Muscle of back (tissue), 11 donors: Measurements from ENCODE around the gene WNT9A. TPM values are rescaled to one million over a fixed set of nuclear protein-coding genes. Genes with fewer than 3 reads are reported as not detected.

Experiments used
- DNase-seq, 3 donors: peaks; one replicate each; pipeline versions ENCODE4 v3.0.0 to v3.0.0-alpha.2; 2013
- polyA plus RNA-seq, 10 donors: library from polyadenylated mRNA; unstranded; fragments of 120-200 nt; gene quantifications; one replicate each; pipeline ENCODE4 v1.2.1, GENCODE V29; 2013; ENCODE audit not compliant: insufficient read length in 10 of 10

The WNT9A gene
- polyA plus RNA-seq, 10 donors: 4.1 to 9.4 (median 7.2) TPM

- no peak for DNase-seq
Measured at GRCh38 chr1:227958617-227959324, 11.0 kb upstream of the WNT9A start.

GRCh38 chr1:227955808-227956207 is 8.1 kb upstream of the WNT9A start:
- DNase-seq: no peak

GRCh38 chr1:227954163-227954850 is 6.6 kb upstream of the WNT9A start:
- no peak for DNase-seq

GRCh38 chr1:227953022-227953412 is 5.3 kb upstream of the WNT9A start:
- no peak for DNase-seq

GRCh38 chr1:227952374-227953021 is 4.8 kb upstream of the WNT9A start:
- no peak for DNase-seq

GRCh38 chr1:227951624-227952373 is 4.1 kb upstream of the WNT9A start:
- no peak for DNase-seq

- DNase-seq: no peak
Measured at GRCh38 chr1:227950735-227951346, 3.1 kb upstream of the WNT9A start.

- no peak for DNase-seq
Measured at GRCh38 chr1:227949954-227950734, 2.4 kb upstream of the WNT9A start.

- no peak for DNase-seq
Measured at GRCh38 chr1:227949341-227949921, 1.7 kb upstream of the WNT9A start.

- peak in 2 of 3 donors; percentile 44 to 81 for DNase-seq
Measured at GRCh38 chr1:227948493-227949260, 945 bp upstream of the WNT9A start.

GRCh38 chr1:227947386-227947675 is 401 bp downstream of the WNT9A start:
- DNase-seq: peak in 2 of 3 donors; percentile 55 to 90

GRCh38 chr1:227946624-227947385 is 927 bp downstream of the WNT9A start:
- peak; percentile 66 to 89 (median 84) for DNase-seq

GRCh38 chr1:227945891-227946623 is 1.7 kb downstream of the WNT9A start:
- DNase-seq: peak; percentile 36 to 78 (median 57)

GRCh38 chr1:227944931-227945890 is 2.5 kb downstream of the WNT9A start:
- peak in 2 of 3 donors; percentile 45 to 54 for DNase-seq

GRCh38 chr1:227944090-227944930 is 3.4 kb downstream of the WNT9A start:
- DNase-seq: peak; percentile 29 to 58 (median 46)
